C4-2B (cell line): ENCODE data around the gene ARHGAP32.

Experiments used
- H3K27ac ChIP-seq: fragments of 450-650 bp; 2 replicates; pipeline ENCODE4 v1.5.1; 2017
- CTCF ChIP-seq: fragments of 450-650 bp; conservative IDR thresholded peaks from 2 replicates; pipeline ENCODE4 v1.5.1; 2017; ENCODE audit warnings: mild to moderate bottlenecking
- ZFX ChIP-seq: fragments of 450-650 bp; IDR thresholded peaks from 2 replicates; pipeline ENCODE4 v1.6.1; 2017

Gene ARHGAP32

GRCh38 chr11:129192150-129192549 lies at the start of gene ARHGAP32:
ARHGAP32 (minus strand) TSS chr11:129192325; CDS start chr11:129192198, 127 bp downstream.
- TF ChIP-seq CTCF (no peak; the same call in 1 of the 2 replicates), ZFX (no peak)
- H3K27ac ChIP-seq, result peak within 1 kb of the TSS; percentile 64; the same call in 1 of the 2 replicates

- TF ChIP-seq CTCF, result no peak
- H3K27ac ChIP-seq, result no peak overlapping the region
Measured at GRCh38 chr11:129239207-129239606, 47.1 kb upstream of the ARHGAP32 start.

GRCh38 chr11:129237880-129238638 lies 45.9 kb upstream of the ARHGAP32 start:
- TF ChIP-seq ZFX, result no peak
- no peak overlapping the region for H3K27ac ChIP-seq

- no peak for TF ChIP-seq CTCF
- no peak for TF ChIP-seq ZFX
- H3K27ac ChIP-seq, result no peak overlapping the region
Measured at GRCh38 chr11:129237456-129237855, 45.3 kb upstream of the ARHGAP32 start.

- no peak for TF ChIP-seq CTCF
- no peak for TF ChIP-seq ZFX
Measured at GRCh38 chr11:129236850-129237249, 44.7 kb upstream of the ARHGAP32 start.

GRCh38 chr11:129234978-129235377 lies 42.9 kb upstream of the ARHGAP32 start:
- TF ChIP-seq ZFX (no peak), CTCF (no peak)
- H3K27ac ChIP-seq, result no peak overlapping the region

More at GRCh38 chr11:129236850-129237249, 44.7 kb upstream of the ARHGAP32 start:
- no peak overlapping the region for H3K27ac ChIP-seq

- no peak overlapping the region for H3K27ac ChIP-seq
- TF ChIP-seq ZFX, result no peak
- peak; percentile 23 for TF ChIP-seq CTCF
Measured at GRCh38 chr11:129230006-129230405, 37.9 kb upstream of the ARHGAP32 start.

GRCh38 chr11:129226207-129226798 lies 34.2 kb upstream of the ARHGAP32 start:
- no peak overlapping the region for H3K27ac ChIP-seq
- no peak for TF ChIP-seq ZFX
- no peak for TF ChIP-seq CTCF
